HepG2 (cell line): ENCODE measurements around the gene FBXL2. TPM values are rescaled to one million over a fixed set of nuclear protein-coding genes. Genes with fewer than 3 reads are reported as not detected.

Source experiments
- FOSL1 ChIP-seq: sonication (generic); formaldehyde crosslinking; IDR thresholded peaks from 2 replicates; pipeline ENCODE4 v1.9.0; 2021; ENCODE audit warnings: missing genetic modification reagents, borderline replicate concordance
- FOSL2 ChIP-seq: sonication (generic); formaldehyde crosslinking; IDR thresholded peaks from 2 replicates; pipeline ENCODE4 v1.4.0; 2020; ENCODE audit warnings: missing genetic modification reagents
- GATA4 ChIP-seq: sonication (generic); IDR thresholded peaks from 2 replicates; pipeline ENCODE4 v1.6.1; 2016; ENCODE audit warnings: antibody characterized with exemption, low read depth, borderline replicate concordance
- HOXA5 ChIP-seq: sonication (generic); formaldehyde crosslinking; IDR thresholded peaks from 2 replicates; pipeline ENCODE4 v1.4.0; 2020; ENCODE audit warnings: missing genetic modification reagents
- JDP2 ChIP-seq: sonication (generic); formaldehyde crosslinking; IDR thresholded peaks from 2 replicates; pipeline ENCODE4 v1.8.1; 2022; ENCODE audit warnings: missing genetic modification reagents, borderline replicate concordance
- MATR3 ChIP-seq: sonication (generic); formaldehyde crosslinking; IDR thresholded peaks from 2 replicates; pipeline ENCODE4 v1.4.0; 2020; ENCODE audit warnings: missing genetic modification reagents
- MBD4 ChIP-seq: IDR thresholded peaks from 2 replicates; pipeline ENCODE4 v1.6.1; 2012; ENCODE audit warnings: low read length, inconsistent platforms, borderline replicate concordance
- MLX ChIP-seq: IDR thresholded peaks from 2 replicates; pipeline ENCODE4 v1.6.1; 2016
- MYPOP ChIP-seq: sonication (generic); formaldehyde crosslinking; IDR thresholded peaks from 2 replicates; pipeline ENCODE4 v1.8.1; 2023; ENCODE audit warnings: mild to moderate bottlenecking, moderate library complexity, missing genetic modification reagents
- NCOA1 ChIP-seq: sonication (generic); formaldehyde crosslinking; IDR thresholded peaks from 2 replicates; pipeline ENCODE4 v1.9.0; 2021; ENCODE audit warnings: missing genetic modification reagents
- PHF20 ChIP-seq: sonication (generic); formaldehyde crosslinking; IDR thresholded peaks from 2 replicates; pipeline ENCODE4 v1.5.0; 2020; ENCODE audit warnings: mild to moderate bottlenecking, missing genetic modification reagents
- PLRG1 ChIP-seq: fragments of 450-650 bp; conservative IDR thresholded peaks from 2 replicates; pipeline ENCODE4 v1.6.1; 2016
- PPARG ChIP-seq: conservative IDR thresholded peaks from 2 replicates; pipeline ENCODE4 v1.6.1; 2016; ENCODE audit warnings: missing biosample characterization, missing genetic modification reagents
- SIX1 ChIP-seq: sonication (generic); formaldehyde crosslinking; IDR thresholded peaks from 2 replicates; pipeline ENCODE4 v1.4.0; 2020; ENCODE audit warnings: missing genetic modification reagents, borderline replicate concordance
- SRSF9 ChIP-seq: fragments of 200-400 bp; formaldehyde crosslinking; IDR thresholded peaks from 2 replicates; pipeline ENCODE4 v1.6.1; 2018; ENCODE audit warnings: borderline replicate concordance, mild to moderate bottlenecking, low read depth, low read length; ENCODE audit not compliant: insufficient read depth, poor library complexity, severe bottlenecking
- ZMYM4 ChIP-seq: sonication (generic); formaldehyde crosslinking; IDR thresholded peaks from 2 replicates; pipeline ENCODE4 v1.8.1; 2023; ENCODE audit warnings: mild to moderate bottlenecking, missing genetic modification reagents
- ZNF121 ChIP-seq: sonication (generic); formaldehyde crosslinking; IDR thresholded peaks from 2 replicates; pipeline ENCODE4 v1.5.0; 2020; ENCODE audit warnings: mild to moderate bottlenecking, missing genetic modification reagents
- ZNF160 ChIP-seq: sonication (generic); formaldehyde crosslinking; IDR thresholded peaks from 2 replicates; pipeline ENCODE4 v1.8.0; 2022; ENCODE audit warnings: mild to moderate bottlenecking, inconsistent platforms, missing genetic modification reagents
- ZNF281 ChIP-seq: sonication (generic); formaldehyde crosslinking; IDR thresholded peaks from 2 replicates; pipeline ENCODE4 v1.4.0; 2020; ENCODE audit warnings: missing genetic modification reagents, borderline replicate concordance
- ZNF574 ChIP-seq: sonication (generic); formaldehyde crosslinking; IDR thresholded peaks from 2 replicates; pipeline ENCODE4 v1.4.0; 2020; ENCODE audit warnings: missing genetic modification reagents
- ZNF761 ChIP-seq: sonication (generic); formaldehyde crosslinking; conservative IDR thresholded peaks from 2 replicates; pipeline ENCODE4 v1.4.0; 2020; ENCODE audit warnings: mild to moderate bottlenecking, missing genetic modification reagents
- ZUFSP ChIP-seq: sonication (generic); formaldehyde crosslinking; IDR thresholded peaks from 2 replicates; pipeline ENCODE4 v1.9.0; 2021; ENCODE audit warnings: missing genetic modification reagents, mild to moderate bottlenecking, borderline replicate concordance
- polyA plus RNA-seq, 8 experiments: library from polyadenylated mRNA; depleted of rRNA in 3 of 8; stranded (reverse) in 7 of 8; unstranded in 1 of 8; fragments of >200 nt; fragmentation: Illumina TruSeq in 4 of 8; extraction: Trizol in 4 of 8; gene quantifications; 2 replicates each; pipeline versions ENCODE4 v1.2.1 to v1.2.3, GENCODE V29; 2011 to 2016; ENCODE audit warnings: low read depth in 4 of 8, missing spikeins in 1 of 8, mixed read lengths in 1 of 8; ENCODE audit not compliant: insufficient read depth in 1 of 8
- total RNA-seq, 5 experiments: library from RNA; depleted of rRNA; stranded (reverse); fragments of >200 nt; fragmentation: Illumina TruSeq; extraction: Trizol; gene quantifications; 2 replicates each; pipeline ENCODE4 v1.2.3, GENCODE V29; 2016; ENCODE audit warnings: low read depth in 1 of 5

The FBXL2 gene
- total and polyA plus RNA-seq, 2 of the 13 experiments (the other 11 are each of a cell fraction or from before 2014, with no cell fraction given): 1.8 to 5.0 TPM

GRCh38 chr3:33277193-33277882 is at the start of gene FBXL2 (continued):
- no peak for TF ChIP-seq ZNF281 (CRISPR knock-in tag)
- no peak for TF ChIP-seq NCOA1
- no peak for TF ChIP-seq JDP2 (CRISPR knock-in tag)
- TF ChIP-seq MBD4: no peak
- no peak for TF ChIP-seq HOXA5 (CRISPR knock-in tag)
- TF ChIP-seq ZNF121 (CRISPR knock-in tag): no peak
- TF ChIP-seq MLX (CRISPR knock-in tag): no peak
- no peak for TF ChIP-seq ZUFSP
- no peak for TF ChIP-seq PHF20
- TF ChIP-seq PLRG1: no peak
- peak; percentile 83 for TF ChIP-seq ZMYM4 (CRISPR knock-in tag)
- no peak for TF ChIP-seq PPARG (CRISPR knock-in tag)
- no peak for TF ChIP-seq SIX1
- no peak for TF ChIP-seq SRSF9
- 0 out of 2 replicates have a peak, but pooled peaks have one; percentile 47 for TF ChIP-seq ZNF160 (CRISPR knock-in tag)
- TF ChIP-seq FOSL1 (CRISPR knock-in tag): no peak
- TF ChIP-seq FOSL2 (CRISPR knock-in tag): no peak; the same call in 1 of the 2 replicates
- TF ChIP-seq MYPOP (CRISPR knock-in tag): no peak
- no peak for TF ChIP-seq MATR3 (CRISPR knock-in tag)
- TF ChIP-seq ZNF761 (CRISPR knock-in tag): no peak
- TF ChIP-seq ZNF574 (CRISPR knock-in tag): no peak
- no peak for TF ChIP-seq GATA4
